Activated CD8-positive, alpha-beta memory T cell treated with anti-CD3 and anti-CD28 coated beads for 1 hour (primary cell): ENCODE results near the gene HSD17B1.

Experiments used
- DNase-seq, 2 donors: peaks; one replicate each; pipeline ENCODE4 v3.0.0-alpha.2; 2020; ENCODE audit warnings: low read depth in 1 of 2; ENCODE audit errors: extremely low read depth in 1 of 2

The HSD17B1 gene

GRCh38 chr17:42565523-42566214, 12.9 kb downstream of the HSD17B1 start:
- DNase-seq = no peak

GRCh38 chr17:42566215-42566882, 13.6 kb downstream of the HSD17B1 start:
- DNase-seq = no peak

- DNase-seq = peak; percentile 74 to 86
These were observed 14.3 kb downstream of the HSD17B1 start, which contains the start of gene MLX for GRCh38 chr17:42566883-42567573. TSS of gene MLX (plus strand) at chr17:42567100. CDS start at chr17:42567125, 25 bp downstream.

- no peak for DNase-seq
These were observed 15.8 kb downstream of the HSD17B1 start for GRCh38 chr17:42568341-42569111.

GRCh38 chr17:42571435-42572225, 18.9 kb downstream of the HSD17B1 start:
- DNase-seq = no peak

- no peak for DNase-seq
These were observed 20.4 kb downstream of the HSD17B1 start for GRCh38 chr17:42573095-42573494.

- DNase-seq = no peak
These were observed 21.7 kb downstream of the HSD17B1 start for GRCh38 chr17:42574463-42574862.

GRCh38 chr17:42577140-42577531, 24.4 kb downstream of the HSD17B1 start:
- DNase-seq = no peak

- peak; percentile 81 to 85 for DNase-seq
These were observed 25.0 kb downstream of the HSD17B1 start, which contains the start of gene PSMC3IP for GRCh38 chr17:42577532-42578281. TSS of gene PSMC3IP (minus strand) at chr17:42577729. CDS start at chr17:42577686, 43 bp downstream.

- peak in 1 of 2 donors; percentile 48 for DNase-seq
These were observed 25.7 kb downstream of the HSD17B1 start for GRCh38 chr17:42578282-42578869.

- no peak for DNase-seq
These were observed 27.2 kb downstream of the HSD17B1 start for GRCh38 chr17:42579794-42580551.

GRCh38 chr17:42581744-42582270, 29.1 kb downstream of the HSD17B1 start:
- no peak for DNase-seq

- no peak for DNase-seq
These were observed 32.2 kb downstream of the HSD17B1 start for GRCh38 chr17:42584880-42585279.

- DNase-seq = no peak
These were observed 32.6 kb downstream of the HSD17B1 start for GRCh38 chr17:42585353-42585752.

GRCh38 chr17:42586514-42587230, 33.9 kb downstream of the HSD17B1 start:
- DNase-seq = no peak

GRCh38 chr17:42590886-42591285, 38.2 kb downstream of the HSD17B1 start:
- no peak for DNase-seq

GRCh38 chr17:42591411-42591810, 38.7 kb downstream of the HSD17B1 start:
- no peak for DNase-seq
